ENCODE measurements around the gene SELP.
"Not testable (repeated sequence)": the region's sequence is repeated elsewhere in the genome, so short reads cannot be mapped to it uniquely, and the experiment has no call there.

The SELP gene

DNA sequence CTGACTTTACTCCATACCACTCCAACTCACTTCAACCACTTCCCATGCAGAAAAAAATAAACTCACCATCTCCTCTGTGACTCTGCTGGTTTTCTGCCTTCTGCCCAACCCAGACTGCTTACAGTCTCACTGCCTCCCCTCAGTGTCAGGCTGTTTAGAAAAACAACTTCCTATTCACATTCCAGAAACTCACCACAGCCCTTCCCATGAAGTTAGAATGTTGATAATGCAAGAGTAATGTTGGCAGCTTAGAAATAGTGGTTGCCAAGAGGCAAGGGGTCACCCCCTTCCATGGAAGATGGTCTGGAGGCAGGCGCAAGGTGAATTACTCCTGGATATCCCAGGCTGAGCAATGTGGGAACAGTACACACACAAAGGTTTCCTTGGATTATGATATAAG is at the start of gene SELP:
SELP (minus strand) TSS at position 119 of the 400 bp plus-strand sequence; CDS start at position 69, 50 bp downstream.
- no peak for DNase-seq (ENCODE audit: low read depth in 1 of 2, low spot score in 1 of 2)

DNA sequence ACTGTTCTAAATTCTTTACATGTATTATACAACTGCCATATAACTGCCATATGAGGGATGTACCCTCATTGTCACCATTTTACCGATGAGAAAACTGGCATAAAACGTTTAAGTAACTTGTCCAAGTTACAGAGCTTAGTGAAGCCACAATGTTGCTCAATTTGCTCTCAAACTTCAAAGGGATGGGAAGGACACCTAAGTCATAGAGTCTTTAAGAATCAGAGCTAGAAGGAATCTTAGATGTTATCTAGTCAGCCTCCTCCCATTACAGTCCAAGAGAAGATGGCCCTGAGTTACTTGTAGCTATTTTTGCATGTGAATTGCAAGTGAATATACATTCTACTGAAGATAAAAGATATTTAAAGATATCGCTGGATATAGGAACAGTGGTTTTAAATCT is 49.8 kb upstream of the SELP start:
- no peak for DNase-seq (ENCODE audit: low read depth in 1 of 2, low spot score in 1 of 2)

DNA sequence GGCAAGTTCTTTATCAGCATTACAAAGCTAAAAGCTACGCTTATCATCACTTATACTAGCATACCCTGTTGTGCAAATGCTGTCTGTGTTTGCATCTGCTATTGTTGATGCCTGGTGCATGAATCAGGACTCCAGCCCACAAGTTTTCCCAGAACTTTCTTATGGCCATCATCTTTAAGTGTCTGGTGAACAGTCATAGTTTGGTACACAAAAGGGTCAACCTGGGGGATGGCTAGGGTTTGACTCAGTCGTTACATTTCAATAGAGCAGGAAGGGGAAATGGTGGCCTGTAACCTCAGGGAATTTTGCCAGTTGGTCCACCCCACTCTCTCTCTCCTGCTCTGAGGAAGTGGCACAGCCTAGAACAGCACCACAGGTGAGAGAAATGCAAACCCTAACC is 46.1 kb upstream of the SELP start:
- DNase-seq (ENCODE audit: low read depth in 1 of 2, low spot score in 1 of 2): no peak

DNA sequence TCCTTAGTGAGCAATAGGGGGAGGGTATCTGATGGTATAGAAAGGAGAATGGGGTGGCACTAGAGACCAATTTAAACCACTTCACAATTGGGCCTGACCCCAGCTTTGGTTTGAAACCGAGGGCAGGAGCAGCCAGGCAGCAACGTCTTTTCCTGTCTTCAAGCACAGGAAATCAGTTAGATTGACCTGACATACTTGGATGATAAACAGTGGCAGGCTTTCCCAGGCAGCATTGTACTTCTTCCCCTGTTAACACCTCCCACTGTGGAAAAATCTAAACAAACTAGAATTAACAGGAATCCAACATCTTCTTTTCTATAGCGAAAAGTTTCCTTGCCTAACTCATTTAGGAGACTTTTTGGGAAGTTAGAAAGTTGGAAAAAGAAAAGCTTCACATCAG is 40.9 kb upstream of the SELP start:
- DNase-seq (ENCODE audit: low read depth in 1 of 2, low spot score in 1 of 2): no peak

DNA sequence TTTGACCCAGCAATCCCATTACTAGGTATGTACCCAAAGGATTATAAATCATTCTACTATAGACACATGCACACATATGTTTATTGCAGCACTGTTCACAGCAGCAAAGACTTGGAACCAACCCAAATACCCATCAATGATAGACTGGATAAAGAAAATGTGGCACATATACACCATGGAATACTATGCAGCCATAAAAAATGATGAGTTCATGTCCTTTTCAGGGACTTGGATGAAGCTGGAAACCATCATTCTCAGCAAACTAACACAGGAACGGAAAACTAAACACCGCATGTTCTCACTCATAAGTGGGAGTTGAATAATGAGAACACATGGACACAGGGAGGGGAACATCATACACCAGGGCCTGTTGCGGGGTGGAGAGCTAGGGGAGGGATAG is 40.3 kb upstream of the SELP start:
- DNase-seq (ENCODE audit: low read depth in 1 of 2, low spot score in 1 of 2): not testable (repeated sequence)

DNA sequence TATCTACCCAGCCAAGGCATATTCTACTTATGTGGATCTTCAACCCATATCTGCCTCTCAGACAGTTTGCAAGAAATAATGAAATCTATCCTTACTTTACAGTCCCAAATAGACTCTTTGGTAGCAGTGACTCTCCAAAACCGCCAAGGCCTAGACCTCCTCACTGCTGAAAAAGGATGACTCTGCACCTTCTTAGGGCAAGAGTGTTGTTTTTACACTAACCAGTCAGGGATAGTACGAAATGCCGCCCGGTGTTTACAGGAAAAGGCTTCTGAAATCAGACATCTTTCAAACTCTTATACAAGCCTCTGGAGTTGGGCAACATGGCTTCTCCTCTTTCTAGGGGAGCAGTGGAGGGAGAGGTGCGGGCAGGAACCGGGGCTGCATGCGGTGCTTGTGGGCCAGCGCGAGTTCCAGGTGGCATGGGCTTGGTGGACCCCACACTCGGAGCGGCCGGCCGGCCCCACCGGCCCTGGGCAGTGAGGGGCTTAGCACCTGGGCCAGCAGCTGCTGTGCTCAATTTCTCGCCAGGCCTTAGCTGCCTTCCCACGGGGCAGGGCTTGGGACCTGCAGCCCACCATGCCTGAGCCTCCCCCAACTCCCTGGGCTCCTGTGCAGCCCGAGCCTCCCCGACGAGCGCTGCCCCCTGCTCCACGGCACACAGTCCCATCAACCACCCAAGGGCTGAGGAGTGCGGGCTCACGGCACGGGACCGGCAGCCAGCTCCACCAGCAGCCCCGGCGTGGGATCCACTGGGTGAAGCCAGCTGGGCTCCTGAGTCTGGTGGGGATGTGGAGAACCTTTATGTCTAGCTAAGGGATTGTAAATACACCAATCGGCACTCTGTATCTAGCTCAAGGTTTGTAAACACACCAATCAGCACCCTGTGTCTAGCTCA is 38.0 kb upstream of the SELP start:
- DNase-seq (ENCODE audit: low read depth in 1 of 2, low spot score in 1 of 2): not testable (repeated sequence)

DNA sequence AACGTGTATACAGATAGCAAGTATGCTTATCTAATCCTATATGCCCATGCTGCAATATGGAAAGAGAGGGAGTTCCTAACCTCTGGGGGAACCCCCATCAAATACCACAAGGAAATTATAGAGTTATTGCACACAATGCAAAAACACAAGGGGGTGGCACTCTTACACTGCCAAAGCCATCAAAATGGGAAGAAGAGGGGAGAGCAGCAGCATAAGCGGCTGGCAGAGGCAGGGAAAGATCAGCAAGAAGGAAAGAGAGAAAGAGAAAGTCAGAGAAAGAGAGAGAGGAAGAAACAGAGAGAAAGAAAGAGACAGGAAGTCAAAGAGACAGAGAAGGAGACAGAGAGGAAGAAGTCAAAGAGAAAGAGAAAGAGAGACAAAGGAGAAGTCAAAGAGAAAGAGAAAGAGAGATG is 37.3 kb upstream of the SELP start:
- DNase-seq (ENCODE audit: low read depth in 1 of 2, low spot score in 1 of 2): not testable (repeated sequence)

DNA sequence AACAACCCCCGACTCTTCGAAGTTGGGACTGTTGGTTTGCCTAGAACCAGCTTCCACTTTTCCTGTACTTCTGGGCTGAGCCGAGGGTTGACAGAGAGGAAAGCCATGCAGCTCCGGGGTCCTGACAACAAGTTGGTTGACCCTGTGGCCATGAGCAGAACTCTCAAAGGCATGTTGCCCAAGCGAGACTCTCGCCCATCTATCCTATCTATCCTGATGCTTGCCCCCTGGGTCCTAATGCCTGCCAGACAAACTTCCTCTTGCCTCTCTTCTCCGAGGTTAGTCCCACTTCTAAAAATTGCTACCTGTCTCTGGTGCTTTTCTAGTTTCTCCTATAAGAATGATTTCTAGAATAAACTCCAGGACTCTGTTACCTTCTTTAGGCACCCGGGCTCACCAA is 32.8 kb upstream of the SELP start:
- not testable (repeated sequence) for DNase-seq (ENCODE audit: low read depth in 1 of 2, low spot score in 1 of 2)

DNA sequence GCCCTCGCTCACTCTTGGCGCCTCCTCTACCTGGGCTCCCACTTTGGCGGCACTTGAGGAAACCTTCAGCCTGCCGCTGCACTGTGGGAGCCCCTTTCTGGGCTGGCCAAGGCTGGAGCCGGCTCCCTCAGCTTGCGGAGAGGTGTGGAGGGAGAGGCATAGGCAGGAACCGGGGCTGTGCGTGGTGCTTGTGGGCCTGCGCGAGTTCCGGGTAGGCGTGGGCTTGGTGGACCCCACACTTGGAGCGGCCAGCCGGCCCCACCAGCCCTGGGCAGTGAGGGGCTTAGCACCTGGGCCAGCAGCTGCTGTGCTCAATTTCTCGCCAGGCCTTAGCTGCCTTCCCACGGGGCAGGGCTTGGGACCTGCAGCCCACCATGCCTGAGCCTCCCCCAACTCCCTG is 31.1 kb upstream of the SELP start:
- not testable (repeated sequence) for DNase-seq (ENCODE audit: low read depth in 1 of 2, low spot score in 1 of 2)

DNA sequence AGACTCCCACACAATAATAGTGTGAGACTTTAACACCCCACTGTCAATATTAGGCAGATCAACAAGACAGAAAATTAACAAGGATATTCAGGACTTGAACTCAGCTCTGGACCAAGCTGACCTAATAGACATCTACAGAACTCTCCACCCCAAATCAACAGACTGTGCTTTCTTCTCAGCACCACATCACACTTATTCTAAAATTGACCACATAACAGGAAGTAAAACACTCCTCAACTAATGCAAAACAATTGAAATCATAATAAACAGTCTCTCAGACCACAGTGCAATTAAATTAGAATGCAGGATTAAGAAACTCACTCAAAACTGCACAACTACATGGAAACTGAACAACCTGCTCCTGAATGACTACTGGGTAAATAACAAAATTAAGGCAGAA is 28.9 kb upstream of the SELP start:
- not testable (repeated sequence) for DNase-seq (ENCODE audit: low read depth in 1 of 2, low spot score in 1 of 2)

DNA sequence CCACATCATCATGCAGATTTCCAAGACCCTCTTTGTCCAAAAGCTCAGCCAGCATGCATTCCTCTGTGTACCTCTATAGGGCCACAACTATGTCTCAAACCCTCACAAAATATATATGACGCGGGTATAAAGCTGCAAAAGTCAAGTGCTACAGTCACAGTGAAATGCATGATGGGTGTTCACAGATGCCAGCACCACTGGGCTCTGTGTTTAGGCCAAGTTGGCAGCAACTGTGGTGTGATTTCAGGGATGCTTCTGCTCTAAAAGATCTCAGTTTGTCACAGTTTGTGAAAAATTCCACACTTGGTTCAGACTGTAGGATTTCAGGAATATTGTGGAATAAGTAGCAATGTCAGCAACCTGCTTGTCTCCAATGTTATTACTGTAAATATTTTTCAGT is 23.9 kb upstream of the SELP start:
- no peak for DNase-seq (ENCODE audit: low read depth in 1 of 2, low spot score in 1 of 2)

DNA sequence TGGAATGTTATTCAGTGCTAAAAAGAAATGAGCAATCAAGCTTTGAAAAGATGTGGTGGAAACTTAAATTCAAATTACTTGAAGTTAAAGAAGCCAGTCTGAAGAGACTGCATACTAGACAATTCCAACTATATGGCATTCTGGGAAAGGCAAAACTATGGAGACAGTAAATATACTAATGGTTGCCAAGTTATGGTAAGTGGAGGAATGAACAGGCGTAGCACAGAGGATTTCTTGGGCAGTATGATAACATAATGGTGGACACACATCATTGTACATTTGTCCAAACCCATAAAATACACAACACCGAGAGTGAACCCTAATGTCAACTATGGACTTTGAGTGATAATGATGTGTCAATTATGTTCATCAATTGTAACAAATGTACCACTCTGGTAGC is 21.1 kb upstream of the SELP start:
- DNase-seq (ENCODE audit: low read depth in 1 of 2, low spot score in 1 of 2): no peak

DNA sequence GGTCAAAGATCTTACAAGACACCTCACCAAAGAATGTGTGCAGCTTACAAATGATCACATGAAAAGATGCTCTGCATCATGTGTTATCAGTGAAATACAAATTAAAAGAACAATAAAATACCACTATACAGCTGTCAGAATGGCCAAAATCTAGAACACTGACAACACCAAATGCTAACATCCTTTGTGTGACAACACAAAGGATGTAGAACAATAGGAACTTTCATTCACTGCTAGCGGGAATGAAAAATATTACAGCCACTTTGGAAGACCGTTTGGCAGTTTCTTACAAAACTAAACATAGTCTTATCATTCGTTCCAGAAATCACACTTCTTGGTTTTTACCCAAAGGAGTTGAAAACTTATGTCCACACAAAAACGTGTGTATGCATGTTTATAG is 20.6 kb upstream of the SELP start:
- DNase-seq (ENCODE audit: low read depth in 1 of 2, low spot score in 1 of 2): no peak

DNA sequence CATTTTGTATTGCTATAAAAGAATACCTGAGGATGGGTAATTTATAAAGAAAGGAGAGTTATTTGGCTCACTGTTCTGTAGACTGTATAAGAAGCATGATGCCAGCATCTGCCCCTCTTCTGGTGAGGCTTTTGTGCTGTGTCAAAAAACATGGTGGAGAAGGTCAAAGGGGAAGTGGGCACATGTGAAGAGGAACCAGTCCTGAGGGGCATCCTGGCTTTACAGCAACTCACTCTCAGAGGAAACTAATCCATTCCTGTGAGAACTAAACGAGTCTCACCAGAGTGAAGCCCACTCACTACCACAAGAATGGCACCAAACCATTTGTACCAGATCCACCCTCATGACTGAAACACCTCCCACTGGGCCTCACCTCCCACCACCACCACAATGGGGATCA is 18.8 kb upstream of the SELP start:
- no peak for DNase-seq (ENCODE audit: low read depth in 1 of 2, low spot score in 1 of 2)

DNA sequence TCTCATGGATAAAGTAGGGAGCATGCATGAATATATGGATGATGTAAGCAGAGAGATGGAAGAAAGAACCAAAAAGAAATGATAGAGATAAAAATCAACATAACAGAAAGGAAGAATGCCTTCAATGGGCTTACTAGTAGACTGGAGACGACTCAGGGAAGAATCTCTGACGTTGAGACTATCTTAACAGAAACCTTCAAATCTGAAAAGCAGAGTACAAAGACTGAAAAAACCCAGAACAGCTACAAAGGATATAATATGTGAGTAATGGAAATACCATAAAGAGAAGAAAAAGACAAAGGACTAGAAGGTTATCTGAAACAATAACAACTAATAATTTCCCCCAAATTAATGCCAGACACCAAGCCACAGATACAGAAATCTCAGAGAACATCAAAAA is 18.3 kb upstream of the SELP start:
- no peak for DNase-seq (ENCODE audit: low read depth in 1 of 2, low spot score in 1 of 2)

DNA sequence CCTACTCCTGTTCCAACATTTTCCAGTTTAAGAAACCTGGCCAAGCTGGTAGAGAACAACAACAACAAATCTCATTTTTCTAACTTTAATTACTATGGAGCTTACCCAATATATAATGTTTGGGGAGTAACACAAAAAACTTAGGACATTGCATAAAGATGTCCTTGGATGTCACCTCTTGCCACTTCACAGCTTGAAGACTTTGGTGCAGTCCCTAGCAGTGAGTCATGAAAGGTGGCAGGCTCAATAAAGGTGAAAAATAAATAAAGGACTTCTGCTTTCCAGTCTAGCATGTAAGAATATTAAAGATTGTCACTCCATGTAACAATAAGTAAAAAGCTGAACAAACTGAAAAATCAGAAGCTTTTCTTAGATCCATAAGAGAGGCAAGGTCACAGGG is 17.6 kb upstream of the SELP start:
- no peak for DNase-seq (ENCODE audit: low read depth in 1 of 2, low spot score in 1 of 2)

DNA sequence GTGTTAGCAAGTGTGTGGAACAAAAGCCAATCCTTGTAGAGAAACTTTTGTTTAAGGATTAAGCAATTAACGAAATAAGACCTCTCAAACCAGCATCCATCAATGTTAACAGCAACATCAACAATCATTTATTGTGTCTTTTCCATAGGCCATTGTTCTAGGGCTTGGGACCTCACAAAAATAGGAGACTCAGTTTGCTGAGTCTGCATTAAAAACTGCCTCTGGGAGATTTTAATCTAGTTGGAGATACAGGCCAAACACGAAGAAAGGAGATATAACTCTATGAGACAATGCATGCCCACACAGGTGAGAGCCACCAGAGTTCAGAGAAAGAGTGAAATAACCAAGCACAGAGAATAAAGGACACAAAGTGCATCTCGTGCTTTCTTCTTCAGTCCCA is 14.4 kb upstream of the SELP start:
- DNase-seq (ENCODE audit: low read depth in 1 of 2, low spot score in 1 of 2): no peak

DNA sequence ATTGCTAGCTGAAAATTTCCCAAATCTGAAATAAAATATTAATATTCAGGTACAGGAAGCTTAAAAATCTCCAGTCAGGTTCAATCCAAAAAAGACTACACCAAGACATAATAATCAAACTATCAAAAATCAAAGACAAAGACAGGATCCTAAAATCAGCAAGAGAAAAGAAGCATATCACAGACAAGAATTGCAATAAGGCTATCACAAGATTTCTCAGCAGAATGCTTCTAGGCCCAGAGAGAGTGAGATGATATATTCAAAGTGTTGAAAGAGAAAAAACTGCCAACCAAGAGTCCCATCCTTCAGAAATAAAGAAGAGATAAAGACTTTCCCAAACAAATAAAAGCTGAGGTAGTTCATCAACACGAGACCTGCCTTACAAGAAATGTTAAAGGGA is 5.0 kb upstream of the SELP start:
- DNase-seq (ENCODE audit: low read depth in 1 of 2, low spot score in 1 of 2): no peak

DNA sequence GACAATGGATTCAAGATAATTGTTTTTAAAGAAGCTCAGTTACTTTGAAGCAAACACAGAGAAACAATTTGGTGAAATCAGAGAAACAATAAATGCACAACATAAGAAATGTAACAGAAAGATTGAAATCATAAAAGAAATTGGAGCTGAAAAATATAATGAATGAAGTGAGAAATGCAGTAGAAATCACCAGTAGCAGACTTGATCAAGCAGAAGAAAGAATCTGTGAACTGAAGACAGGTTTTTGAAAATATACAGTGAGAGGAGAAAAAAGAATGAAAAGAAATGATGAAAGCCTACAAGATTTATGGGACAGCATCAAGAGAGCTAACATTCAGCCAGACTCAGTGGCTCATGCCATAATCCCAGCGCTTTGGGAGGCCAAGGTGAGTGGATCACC is 4.2 kb upstream of the SELP start:
- DNase-seq (ENCODE audit: low read depth in 1 of 2, low spot score in 1 of 2): no peak

DNA sequence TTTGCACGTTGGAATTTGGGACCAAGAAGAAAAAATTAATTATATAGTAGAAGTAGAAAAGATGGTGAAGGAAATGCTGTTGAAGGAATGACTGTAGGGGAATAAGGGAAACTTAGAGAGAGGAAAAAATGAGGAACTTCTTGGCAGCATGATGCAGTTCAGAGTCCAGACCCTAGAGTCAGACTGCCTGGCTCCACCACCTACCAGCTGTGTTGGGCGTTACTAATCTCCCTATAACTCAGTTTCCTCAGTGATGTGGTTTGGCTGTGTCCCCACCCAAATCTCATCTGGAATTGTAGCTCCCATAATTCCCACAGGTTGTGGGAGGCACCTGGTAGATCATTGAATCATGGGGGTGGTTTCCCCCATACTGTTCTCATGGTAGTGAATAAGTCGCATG is 1.3 kb upstream of the SELP start:
- DNase-seq (ENCODE audit: low read depth in 1 of 2, low spot score in 1 of 2): no peak

DNA sequence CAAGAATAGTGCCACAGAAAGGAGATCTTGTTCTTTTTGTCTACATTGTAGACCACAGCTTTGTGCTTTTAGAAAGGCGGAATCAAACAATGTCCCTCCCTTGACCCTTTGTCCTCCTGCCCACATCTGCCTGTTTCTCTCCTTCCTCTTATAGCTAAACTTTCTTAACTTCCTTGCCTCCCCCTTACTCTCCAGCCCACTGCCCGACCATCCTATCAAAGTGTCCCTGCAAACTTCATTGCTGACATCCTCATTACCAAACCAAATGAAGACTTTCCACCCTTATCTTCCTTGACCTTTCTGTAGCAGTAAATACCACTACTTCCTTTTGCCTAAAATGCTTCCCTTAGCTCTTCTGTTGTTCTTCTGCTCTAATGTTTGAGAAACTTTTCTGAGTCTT is 5.0 kb downstream of the SELP start:
- no peak for DNase-seq (ENCODE audit: low read depth in 1 of 2, low spot score in 1 of 2)

DNA sequence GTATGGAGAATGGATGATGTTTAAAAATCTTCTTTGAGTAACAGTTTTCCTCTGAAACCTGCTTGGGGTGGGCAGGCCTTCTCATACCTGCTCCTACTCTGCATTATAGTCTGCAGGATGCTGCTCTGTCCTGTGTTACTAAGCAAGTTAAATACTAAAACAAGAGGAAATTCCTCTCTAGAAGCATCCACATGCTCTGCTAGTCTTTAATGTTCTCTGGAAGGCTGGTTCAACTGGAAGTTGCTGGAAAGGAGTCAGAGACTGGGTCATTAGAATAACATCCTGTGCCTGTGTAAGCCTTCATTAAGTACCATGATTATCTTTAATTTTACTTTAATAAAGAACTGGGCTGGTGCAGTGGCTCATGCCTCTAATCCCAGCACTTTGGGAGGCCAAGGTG is 5.8 kb downstream of the SELP start:
- DNase-seq (ENCODE audit: low read depth in 1 of 2, low spot score in 1 of 2): no peak
